Measurements from ENCODE around the gene RNF217. TPM values are rescaled to one million over a fixed set of nuclear protein-coding genes. Genes with fewer than 3 reads are reported as not detected.

The RNF217 gene
- total RNA-seq, 6 donors from 2014 or later: 14.6 to 55.5 (median 31.9) TPM

DNA sequence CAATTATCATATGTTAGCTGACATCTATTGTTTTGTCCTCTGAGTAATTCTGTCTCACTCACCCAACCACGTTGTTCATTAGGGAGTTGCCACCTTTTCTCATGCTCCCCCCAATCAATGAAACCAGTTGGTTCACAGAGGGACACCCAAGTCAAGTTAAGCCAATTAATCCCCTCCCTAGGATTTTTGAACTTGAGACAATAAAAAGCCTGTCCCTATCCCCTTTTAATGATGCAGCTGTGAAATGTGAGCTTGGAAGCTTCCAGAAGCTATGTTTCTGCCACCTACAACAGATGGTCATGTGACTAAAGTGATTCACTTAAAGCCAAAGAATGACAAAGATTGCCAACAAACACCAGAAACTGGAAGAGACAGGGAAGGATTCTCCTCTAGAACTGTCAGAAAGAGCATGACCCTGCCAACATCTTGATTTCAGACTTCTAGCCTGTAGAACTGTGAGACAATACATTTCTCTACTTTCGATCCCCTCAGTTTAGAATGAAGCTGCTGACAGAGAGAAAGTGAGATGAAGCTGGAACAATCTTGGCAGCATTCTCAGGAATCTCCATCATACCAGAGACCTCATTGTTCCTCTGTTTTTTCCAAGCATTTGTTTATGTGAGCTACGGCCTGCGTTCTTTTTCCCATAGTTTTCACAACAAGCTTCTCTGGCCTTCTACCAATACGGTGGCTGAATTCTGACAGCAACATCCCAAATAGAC is 133.5 kb downstream of the RNF217 start:
- 57 to 76% methylated on average over 5 of the region's 5 CpGs for WGBS, 2 donors
- TF ChIP-seq POLR2AphosphoS5 (IDR thresholded peaks at IDR 0.05): no peak
- no peak for TF ChIP-seq EP300 (IDR thresholded peaks at IDR 0.05)
- TF ChIP-seq, protein P1, sequence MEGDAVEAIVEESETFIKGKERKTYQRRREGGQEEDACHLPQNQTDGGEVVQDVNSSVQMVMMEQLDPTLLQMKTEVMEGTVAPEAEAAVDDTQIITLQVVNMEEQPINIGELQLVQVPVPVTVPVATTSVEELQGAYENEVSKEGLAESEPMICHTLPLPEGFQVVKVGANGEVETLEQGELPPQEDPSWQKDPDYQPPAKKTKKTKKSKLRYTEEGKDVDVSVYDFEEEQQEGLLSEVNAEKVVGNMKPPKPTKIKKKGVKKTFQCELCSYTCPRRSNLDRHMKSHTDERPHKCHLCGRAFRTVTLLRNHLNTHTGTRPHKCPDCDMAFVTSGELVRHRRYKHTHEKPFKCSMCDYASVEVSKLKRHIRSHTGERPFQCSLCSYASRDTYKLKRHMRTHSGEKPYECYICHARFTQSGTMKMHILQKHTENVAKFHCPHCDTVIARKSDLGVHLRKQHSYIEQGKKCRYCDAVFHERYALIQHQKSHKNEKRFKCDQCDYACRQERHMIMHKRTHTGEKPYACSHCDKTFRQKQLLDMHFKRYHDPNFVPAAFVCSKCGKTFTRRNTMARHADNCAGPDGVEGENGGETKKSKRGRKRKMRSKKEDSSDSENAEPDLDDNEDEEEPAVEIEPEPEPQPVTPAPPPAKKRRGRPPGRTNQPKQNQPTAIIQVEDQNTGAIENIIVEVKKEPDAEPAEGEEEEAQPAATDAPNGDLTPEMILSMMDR (IDR thresholded peaks at IDR 0.05): no peak
- no peak for TF ChIP-seq POLR2A (IDR thresholded peaks at IDR 0.05)
- Histone ChIP-seq H3K9me3 (no peaks in the 10 kb centered on the region), H3K4me1 (peaks cover 0 to 7% (median 3%) of the 10 kb centered on the region in 4 donors), H3K4me3 (no peak overlapping the region), H3K27me3 (no peaks in the 10 kb centered on the region), H3K36me3 (no peaks in the 10 kb centered on the region), H3K27ac (no peak overlapping the region)
- ATAC-seq (ENCODE audit: low FRiP score in 2 of 2) (no peak), DNase-seq (no peak)

DNA sequence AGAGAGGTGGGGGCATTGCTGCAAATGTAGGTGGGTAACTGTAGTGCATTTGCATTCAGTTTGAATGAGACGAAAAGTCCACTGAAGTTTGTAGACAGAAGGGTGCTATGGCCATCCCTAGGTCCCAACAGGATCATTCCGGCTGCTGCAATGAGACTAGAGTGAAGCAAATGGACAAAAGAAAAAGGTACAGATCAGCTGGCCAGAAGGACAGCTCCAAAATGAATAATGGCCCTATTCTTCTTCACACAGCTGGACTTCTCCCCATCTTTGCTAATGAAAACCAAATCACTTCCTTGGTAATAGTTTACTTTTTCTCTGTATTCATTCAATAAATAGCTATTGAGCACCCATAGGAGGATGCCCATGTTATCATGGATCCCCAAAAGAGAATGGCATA is 134.9 kb downstream of the RNF217 start:
- H3K27me3 ChIP-seq: no peaks in the 10 kb centered on the region
- H3K9me3 ChIP-seq: no peaks in the 10 kb centered on the region
- WGBS, 2 donors: 71 to 92% methylated on average over 2 of the region's 2 CpGs
- no peak overlapping the region for H3K4me3 ChIP-seq
- H3K27ac ChIP-seq: no peak overlapping the region
- H3K4me1 ChIP-seq: peaks cover 0 to 7% (median 3%) of the 10 kb centered on the region in 4 donors
- H3K36me3 ChIP-seq: no peaks in the 10 kb centered on the region
- no peak for ATAC-seq (ENCODE audit: low FRiP score in 2 of 2)
- DNase-seq: no peak
- TF ChIP-seq, protein P1 (IDR thresholded peaks at IDR 0.05): no peak
- no peak for TF ChIP-seq POLR2A (IDR thresholded peaks at IDR 0.05)
- TF ChIP-seq POLR2AphosphoS5 (IDR thresholded peaks at IDR 0.05): no peak
- TF ChIP-seq EP300 (IDR thresholded peaks at IDR 0.05): no peak

DNA sequence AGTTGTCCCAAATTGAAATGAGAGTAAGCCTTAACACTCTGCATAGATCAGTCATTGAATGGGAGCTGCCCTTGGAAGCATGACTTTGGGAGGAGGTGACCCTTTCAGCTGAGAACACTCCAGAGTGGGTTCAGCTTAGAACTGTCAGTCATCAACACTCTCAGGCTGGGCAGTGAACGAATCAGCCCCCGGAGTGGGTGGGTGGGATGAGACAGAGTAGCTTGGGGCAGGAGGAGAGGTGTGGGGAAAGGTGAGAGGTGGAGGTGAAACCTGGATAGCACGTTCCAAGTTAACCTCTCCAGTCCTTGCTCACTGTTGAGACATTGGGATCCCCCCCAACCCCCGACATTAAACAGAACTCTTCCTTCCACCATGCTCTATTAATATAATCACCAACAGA is 136.0 kb downstream of the RNF217 start:
- Histone ChIP-seq H3K9me3 (no peaks in the 10 kb centered on the region), H3K4me1 (peaks cover 0 to 7% (median 3%) of the 10 kb centered on the region in 4 donors), H3K27me3 (no peaks in the 10 kb centered on the region), H3K36me3 (no peaks in the 10 kb centered on the region), H3K4me3 (no peak overlapping the region), H3K27ac (no peak overlapping the region)
- no peak for TF ChIP-seq POLR2AphosphoS5 (IDR thresholded peaks at IDR 0.05)
- no peak for TF ChIP-seq EP300 (IDR thresholded peaks at IDR 0.05)
- TF ChIP-seq, protein P1 (IDR thresholded peaks at IDR 0.05): no peak
- TF ChIP-seq POLR2A (IDR thresholded peaks at IDR 0.05): no peak
- DNase-seq: no peak
- 95 to 96% methylated on average over 4 of the region's 4 CpGs for WGBS, 2 donors
- ATAC-seq (ENCODE audit: low FRiP score in 2 of 2): no peak

DNA sequence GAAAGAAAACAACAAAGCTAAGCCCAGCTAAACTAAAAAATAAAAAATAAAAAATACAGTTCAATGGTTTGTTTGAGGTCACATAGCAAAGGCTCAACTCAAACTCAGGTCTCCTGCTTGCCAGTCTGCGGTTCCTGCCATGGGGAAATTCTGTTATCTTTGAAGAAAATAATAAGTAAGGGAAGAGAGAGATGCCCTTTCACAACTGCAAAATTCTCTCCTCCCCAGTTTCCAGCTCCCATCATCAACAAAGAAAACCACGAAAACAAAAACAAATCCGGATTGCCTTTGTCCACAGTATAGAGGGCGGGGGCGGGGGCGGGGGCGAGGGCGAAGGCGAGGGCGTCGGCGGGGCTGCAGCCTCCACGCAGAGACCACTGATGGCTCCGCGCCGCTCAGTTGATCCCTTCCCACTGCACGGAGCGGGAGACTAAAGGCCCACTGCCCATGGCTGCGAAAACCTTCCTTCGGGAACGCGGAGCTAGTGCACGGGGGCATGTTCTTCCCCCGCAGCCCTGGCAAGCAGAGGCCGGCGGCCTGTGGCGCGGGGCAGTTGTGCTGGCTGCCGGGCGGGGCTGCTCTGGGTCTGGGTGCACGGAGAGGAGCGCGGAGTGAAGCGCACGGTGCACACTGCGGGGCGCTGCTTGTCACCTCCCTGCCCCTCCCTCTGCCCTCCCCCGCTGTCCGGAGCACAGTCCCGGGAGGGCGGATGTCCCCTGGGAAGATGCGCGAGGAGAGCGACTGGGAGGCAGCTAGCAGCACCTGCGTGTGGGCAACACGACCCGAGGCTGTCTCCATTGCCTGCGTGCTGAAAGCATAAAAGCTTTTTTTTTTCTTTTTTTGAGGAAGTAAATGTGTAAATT is 137.2 kb downstream of the RNF217 start:
- H3K27me3 ChIP-seq: no peaks in the 10 kb centered on the region
- H3K4me1 ChIP-seq: peaks cover 0 to 7% (median 3%) of the 10 kb centered on the region in 4 donors
- H3K27ac ChIP-seq: no peak overlapping the region
- peak overlapping the region; percentile 37 to 62 (median 48) for H3K4me3 ChIP-seq
- TF ChIP-seq POLR2AphosphoS5 (IDR thresholded peaks at IDR 0.05) (no peak), EP300 (IDR thresholded peaks at IDR 0.05) (no peak), POLR2A (IDR thresholded peaks at IDR 0.05) (no peak)
- TF ChIP-seq, protein P1 (IDR thresholded peaks at IDR 0.05): no peak
- DNase-seq (peak; percentile 62 to 88), ATAC-seq (ENCODE audit: low FRiP score in 2 of 2) (peak; percentile 82 to 84)
- no peaks in the 10 kb centered on the region for H3K9me3 ChIP-seq
- H3K36me3 ChIP-seq: no peaks in the 10 kb centered on the region
- 3% methylated on average over 14 to 46 of the region's 48 CpGs for WGBS, 2 donors
